Thoracic aorta (tissue), 2 donors: Measurements from ENCODE around the gene DGUOK. TPM values are rescaled to one million over a fixed set of nuclear protein-coding genes. Genes with fewer than 3 reads are reported as not detected.

ENCODE experiments used
- ATAC-seq: fragments of 150-250 bp; one replicate; pipeline ENCODE4 v1.8.0; 2017; ENCODE audit warnings: low read depth; ENCODE audit not compliant: insufficient number of reproducible peaks, low FRiP score
- DNase-seq: peaks from one replicate; pipeline ENCODE4 v3.0.0-alpha.2; 2020; ENCODE audit warnings: low spot score
- H3K27ac ChIP-seq, 2 donors: fragments of 200-600 bp; sonication (generic); 1 replicate in 1 of 2; 2 replicates in 1 of 2; pipeline ENCODE4 v1.5.1; 2016; ENCODE audit warnings: mild to moderate bottlenecking in 2 of 2, moderate library complexity in 2 of 2
- H3K27me3 ChIP-seq: fragments of 200-600 bp; sonication (generic); replicated peaks from 2 replicates; pipeline ENCODE4 v1.6.0; 2016; ENCODE audit warnings: mild to moderate bottlenecking; ENCODE audit not compliant: insufficient read depth
- H3K36me3 ChIP-seq: fragments of 200-600 bp; sonication (generic); one replicate; pipeline ENCODE4 v1.5.1; 2016
- H3K4me1 ChIP-seq, 2 donors: fragments of 200-600 bp; sonication (generic); 1 replicate in 1 of 2; 2 replicates in 1 of 2; pipeline versions ENCODE4 v1.5.1 to v1.6.0; 2016; ENCODE audit warnings: low read depth in 2 of 2, mild to moderate bottlenecking in 1 of 2; ENCODE audit not compliant: control insufficient read depth in 1 of 2
- H3K4me3 ChIP-seq: fragments of 200-600 bp; sonication (generic); 2 replicates; pipeline ENCODE4 v1.5.1; 2016; ENCODE audit warnings: mild to moderate bottlenecking
- H3K9me3 ChIP-seq: fragments of 200-600 bp; sonication (generic); 2 replicates; pipeline ENCODE4 v1.5.1; 2016
- CTCF ChIP-seq: fragments of 200-600 bp; sonication (generic); IDR thresholded peaks from one replicate; pipeline ENCODE4 v1.5.1; 2019; ENCODE audit warnings: antibody characterized with exemption
- total RNA-seq, 2 donors: library from RNA; depleted of rRNA; stranded (reverse); fragments of >200 nt; gene quantifications; one replicate each; pipeline versions ENCODE4 v1.1.0 to v1.2.3, GENCODE V29; 2016

DGUOK gene
- total RNA-seq, 2 donors from 2014 or later, result 20.8 to 36.2 TPM

GRCh38 chr2:73982140-73982617, 55.5 kb downstream of the DGUOK start:
- no peak for DNase-seq
- no peak for ATAC-seq
- H3K4me1 ChIP-seq, result peaks cover 20 to 54% of the 10 kb centered on the region in 2 donors
- H3K36me3 ChIP-seq, result no peaks in the 10 kb centered on the region
- TF ChIP-seq CTCF, result no peak
- no peaks in the 10 kb centered on the region for H3K9me3 ChIP-seq
- no peak overlapping the region for H3K4me3 ChIP-seq
- no peak overlapping the region for H3K27ac ChIP-seq
- H3K27me3 ChIP-seq, result no peaks in the 10 kb centered on the region

- DNase-seq (no peak), ATAC-seq (no peak)
- no peak for TF ChIP-seq CTCF
- peaks cover 28 to 68% of the 10 kb centered on the region in 2 donors for H3K4me1 ChIP-seq
- no peaks in the 10 kb centered on the region for H3K9me3 ChIP-seq
- no peak overlapping the region for H3K27ac ChIP-seq
- no peaks in the 10 kb centered on the region for H3K36me3 ChIP-seq
- H3K4me3 ChIP-seq, result peak overlapping the region; percentile 78
- H3K27me3 ChIP-seq, result no peaks in the 10 kb centered on the region
These were observed 56.9 kb downstream of the DGUOK start for GRCh38 chr2:73983322-73984202.

GRCh38 chr2:73984203-73984921, 57.7 kb downstream of the DGUOK start, which contains the start of gene TET3:
Gene TET3, plus strand, starts transcription at chr2:73984910. Its CDS starts 1,494 bp downstream, at chr2:73986404.
- no peaks in the 10 kb centered on the region for H3K27me3 ChIP-seq
- no peaks in the 10 kb centered on the region for H3K36me3 ChIP-seq
- no peaks in the 10 kb centered on the region for H3K9me3 ChIP-seq
- no peak within 1 kb of the TSS for H3K27ac ChIP-seq
- TF ChIP-seq CTCF, result no peak
- peaks cover 29 to 68% of the 10 kb centered on the region in 2 donors for H3K4me1 ChIP-seq
- ATAC-seq, result no peak
- no peak for DNase-seq
- peak within 1 kb of the TSS; percentile 78 for H3K4me3 ChIP-seq

GRCh38 chr2:73984922-73985307, 58.2 kb downstream of the DGUOK start:
- DNase-seq (no peak), ATAC-seq (no peak)
- Histone ChIP-seq H3K36me3 (no peaks in the 10 kb centered on the region), H3K27ac (no peak overlapping the region), H3K4me3 (peak overlapping the region; percentile 78), H3K4me1 (peaks cover 29 to 68% of the 10 kb centered on the region in 2 donors), H3K27me3 (no peaks in the 10 kb centered on the region), H3K9me3 (no peaks in the 10 kb centered on the region)
- TF ChIP-seq CTCF, result no peak
